Fibroblast of peridontal ligament (primary cell): ENCODE measurements around the gene ESYT2.
A peak's percentile ranks its signal among the peaks of the same experiment; 100 is the strongest.

ENCODE experiments used
- DNase-seq: peaks from one replicate; pipeline ENCODE4 v3.0.0-alpha.2; 2010; ENCODE audit errors: extremely low read depth

Gene ESYT2

GRCh38 chr7:158803367-158803969, 25.8 kb downstream of the ESYT2 start:
- no peak for DNase-seq

DNA sequence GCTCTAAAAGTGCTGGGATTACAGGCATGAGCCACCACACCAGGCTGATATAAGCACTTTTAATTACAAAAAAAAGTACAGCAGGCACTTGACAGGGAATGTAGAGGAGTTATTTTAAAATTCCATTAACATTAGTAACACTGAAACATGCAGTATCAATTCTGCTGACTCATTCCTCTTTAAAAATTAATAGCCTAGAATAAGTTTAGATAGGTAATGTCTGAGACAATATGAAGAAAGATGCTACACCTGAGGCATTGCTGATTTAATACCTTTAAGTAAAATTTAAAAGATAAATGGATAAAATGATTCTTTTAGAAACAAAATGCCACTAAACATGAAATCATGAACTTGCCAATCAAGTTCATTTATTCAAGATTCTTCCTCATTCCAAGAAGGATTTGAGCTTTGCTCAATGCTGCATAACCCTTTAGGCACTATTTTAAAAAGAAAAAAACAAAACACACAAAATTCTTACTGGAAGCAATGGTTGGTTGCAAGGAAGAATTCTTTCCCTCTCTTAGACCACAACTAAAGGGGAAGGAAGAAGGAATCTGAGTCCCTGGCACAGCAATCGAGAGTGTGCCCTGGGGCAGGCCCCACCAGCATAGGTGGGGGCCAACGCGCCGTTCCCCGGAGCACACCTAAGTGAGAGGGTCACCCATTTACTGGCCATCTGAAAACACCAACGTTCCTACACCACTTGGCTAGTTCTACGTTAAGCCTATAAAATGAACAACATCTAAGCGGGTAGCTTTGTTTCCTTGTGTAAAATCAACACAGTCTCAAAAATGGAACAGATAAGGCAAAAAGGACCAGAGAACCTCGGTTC, 26.6 kb downstream of the ESYT2 start:
- DNase-seq, result peak; percentile 61

DNA sequence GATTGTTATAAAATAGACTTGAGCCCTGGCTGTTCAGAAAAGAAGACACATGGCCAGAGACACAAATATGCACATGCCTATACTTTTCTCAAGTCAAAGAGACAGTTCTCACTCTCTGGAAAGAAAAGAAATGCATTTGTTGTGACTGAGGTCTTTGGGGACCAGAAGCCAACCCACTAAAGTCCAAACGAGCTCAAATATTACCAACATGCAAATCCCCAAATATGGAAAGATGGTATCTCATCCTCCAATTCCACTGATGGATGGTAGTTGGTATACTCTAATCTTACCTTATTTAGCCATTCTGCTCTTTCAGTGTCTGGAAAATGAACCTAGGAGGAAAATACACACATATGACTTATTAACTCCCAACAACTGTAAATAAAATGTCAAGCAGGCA, 30.6 kb downstream of the ESYT2 start:
- DNase-seq, result no peak

- DNase-seq, result no peak
Observed at GRCh38 chr7:158796667-158797066, 32.6 kb downstream of the ESYT2 start.

DNA sequence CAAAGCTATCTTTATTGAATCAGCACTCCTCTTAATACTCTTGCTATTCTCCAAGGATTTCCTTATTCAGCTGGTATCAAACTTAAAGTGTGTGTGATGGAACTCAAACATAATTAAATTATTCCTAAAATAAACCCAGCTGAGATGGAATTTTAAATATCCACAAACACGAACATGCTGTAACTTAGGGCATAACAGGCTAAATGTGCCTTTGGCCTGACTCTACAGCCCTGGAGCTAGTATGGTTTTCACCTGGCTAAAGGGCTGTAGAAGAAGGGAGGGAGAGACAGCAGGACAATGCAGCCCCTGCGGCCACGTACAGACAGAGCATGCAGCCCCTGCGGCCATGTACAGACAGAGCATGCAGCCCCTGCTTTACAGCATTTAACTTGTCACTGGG, 34.0 kb downstream of the ESYT2 start:
- no peak for DNase-seq

DNA sequence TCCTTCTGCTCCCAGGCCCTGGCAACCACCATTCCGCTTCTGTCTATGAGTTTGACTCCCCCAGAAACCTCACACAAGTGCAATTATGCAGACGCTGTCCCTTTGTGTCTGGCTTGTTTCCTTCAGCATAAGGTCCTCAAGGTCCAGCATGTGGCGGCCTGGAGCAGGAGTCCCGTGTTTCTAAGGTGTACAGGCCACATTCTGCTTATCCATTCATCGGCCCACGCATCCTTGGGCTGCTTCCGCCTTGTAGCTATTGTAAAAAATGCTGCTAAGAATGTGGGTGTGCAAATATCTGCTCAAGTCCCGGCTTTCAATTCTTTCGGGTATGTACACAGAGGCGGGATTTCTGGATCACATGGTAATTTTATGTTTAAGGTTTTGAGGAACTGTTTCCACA, 38.2 kb downstream of the ESYT2 start:
- no peak for DNase-seq

GRCh38 chr7:158789842-158790241, 39.5 kb downstream of the ESYT2 start:
- no peak for DNase-seq

DNA sequence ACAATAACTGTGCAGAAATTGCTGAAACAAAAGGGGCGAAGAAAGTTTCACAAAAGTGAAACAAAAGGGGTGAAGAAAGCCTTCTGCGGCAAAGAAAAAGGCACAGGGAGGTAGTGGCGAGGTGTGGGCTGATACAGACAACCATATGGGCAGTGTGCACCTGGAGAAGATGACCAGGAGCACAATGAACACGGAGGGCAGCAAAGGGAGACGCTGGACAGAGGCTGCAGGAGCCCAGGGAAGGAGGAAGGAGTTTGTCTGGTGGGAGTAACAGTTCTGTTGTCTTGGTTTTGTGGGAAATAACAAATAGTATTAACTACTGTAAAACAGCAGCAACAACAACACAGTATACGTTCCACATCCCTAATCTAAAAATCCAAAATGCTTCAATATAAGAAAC, 42.4 kb downstream of the ESYT2 start:
- DNase-seq, result no peak

GRCh38 chr7:158784270-158784669, 45.0 kb downstream of the ESYT2 start:
- DNase-seq, result no peak

DNA sequence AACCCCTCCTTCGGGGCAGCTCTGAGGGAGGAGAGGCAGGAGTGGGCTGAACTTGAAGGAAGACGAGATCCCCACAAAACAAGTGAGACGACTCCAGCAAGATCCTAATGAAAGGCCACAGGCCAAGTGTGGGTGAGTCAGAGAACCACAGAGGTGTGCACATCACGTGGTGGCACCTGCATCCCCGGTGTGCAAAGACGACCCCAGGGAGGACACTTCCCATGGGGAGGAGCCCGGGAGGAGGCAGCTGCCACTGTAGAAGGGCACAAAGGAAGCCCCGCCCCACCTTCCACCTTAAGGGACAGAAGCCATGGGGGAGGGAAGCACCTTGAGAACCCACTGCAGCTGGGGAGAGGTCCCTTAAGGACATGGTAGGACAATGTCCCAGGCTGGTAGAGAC, 45.7 kb downstream of the ESYT2 start:
- no peak for DNase-seq

DNA sequence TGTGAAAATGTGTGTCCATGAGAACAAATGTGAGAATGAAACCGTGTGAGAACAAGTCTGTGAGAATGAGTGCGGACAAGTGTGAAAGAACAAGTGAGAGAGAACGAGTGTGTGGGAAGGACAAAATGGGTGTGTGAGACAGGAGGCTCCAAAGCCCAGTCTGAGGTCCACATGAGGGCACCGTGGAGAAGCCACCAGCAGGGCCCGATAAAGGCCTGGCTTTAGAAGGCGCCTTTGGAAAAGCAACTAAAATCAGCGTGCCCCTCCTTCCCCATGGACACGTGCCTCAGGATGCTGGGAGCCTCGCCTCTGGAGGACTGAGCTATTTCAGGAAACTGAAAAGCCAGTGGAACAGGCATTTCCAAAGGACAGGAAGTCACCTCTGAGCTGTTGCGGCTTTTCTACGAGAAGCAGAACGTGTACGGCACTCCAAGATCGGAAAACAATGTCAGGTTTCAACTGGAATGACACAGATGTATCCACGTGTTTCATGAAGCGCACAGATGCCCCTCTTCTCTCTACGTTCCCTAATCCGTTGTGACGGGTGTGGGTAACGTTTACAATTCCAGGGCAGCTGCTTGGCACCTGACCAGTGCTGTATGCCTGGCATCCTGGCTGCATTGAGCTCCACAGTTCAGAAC, 46.4 kb downstream of the ESYT2 start:
- DNase-seq, result peak; percentile 53

- DNase-seq, result no peak
Observed at GRCh38 chr7:158781974-158782664, 47.2 kb downstream of the ESYT2 start.

- no peak for DNase-seq
Observed at GRCh38 chr7:158781217-158781973, 47.9 kb downstream of the ESYT2 start.

- no peak for DNase-seq
Observed at GRCh38 chr7:158779061-158780000, 50.0 kb downstream of the ESYT2 start.

DNA sequence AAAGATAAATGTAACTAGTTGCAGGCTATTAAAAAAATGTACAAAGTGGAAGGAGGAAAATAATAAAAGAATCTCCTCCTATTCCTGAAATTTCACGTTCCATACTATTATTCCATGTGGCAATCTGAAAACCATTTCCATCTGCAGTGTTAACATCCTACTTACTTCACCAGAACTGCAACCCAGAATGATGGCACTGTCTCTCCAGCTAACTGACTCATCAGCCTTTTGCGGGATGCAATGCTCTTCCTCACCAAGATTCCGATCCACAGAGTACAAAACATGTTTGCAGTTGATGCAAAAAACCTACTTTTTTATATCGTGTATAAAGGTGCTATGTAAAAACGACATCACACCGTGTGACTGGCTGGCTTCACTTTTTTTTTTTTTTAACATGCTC, 50.8 kb downstream of the ESYT2 start:
- DNase-seq, result peak; percentile 52

DNA sequence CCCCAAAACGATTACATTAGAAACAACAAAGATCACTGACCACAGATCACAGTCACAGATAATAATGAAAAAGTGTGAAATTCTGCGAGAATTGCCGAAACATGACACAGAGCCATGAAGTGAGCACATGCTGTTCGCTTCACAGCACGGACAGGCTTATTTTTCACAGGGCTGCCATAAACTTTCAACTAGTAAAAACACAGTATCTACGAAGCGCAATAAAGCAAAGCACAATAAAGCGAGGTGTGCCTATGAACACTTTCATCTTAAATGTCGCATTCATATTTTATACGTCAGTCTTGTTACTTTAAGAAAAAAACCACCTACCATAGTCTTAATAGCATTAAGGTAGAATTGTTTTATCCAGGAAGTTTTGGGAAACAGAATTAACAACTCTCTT, 51.5 kb downstream of the ESYT2 start:
- DNase-seq, result no peak

DNA sequence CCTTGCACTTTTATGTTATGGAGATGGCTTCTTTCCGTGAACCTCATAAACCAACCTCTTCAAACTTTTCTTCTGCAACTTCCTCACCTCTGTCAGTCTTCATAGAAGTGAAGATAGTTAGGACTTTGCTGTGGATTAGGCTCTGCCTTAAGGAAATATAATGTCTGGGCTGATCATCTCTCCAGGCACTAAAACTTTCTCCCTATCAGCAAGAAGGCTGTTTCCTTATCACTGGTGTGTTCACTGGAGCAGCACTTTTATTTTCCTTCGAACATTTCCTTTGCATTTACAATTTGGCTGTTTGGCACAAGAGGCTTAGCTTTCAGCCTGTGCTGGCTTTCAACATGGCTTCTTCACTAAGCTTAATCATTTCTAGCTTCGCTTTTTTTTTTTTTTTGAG, 52.8 kb downstream of the ESYT2 start:
- no peak for DNase-seq

GRCh38 chr7:158774952-158775351, 54.4 kb downstream of the ESYT2 start:
- DNase-seq, result no peak

- no peak for DNase-seq
Observed at GRCh38 chr7:158772916-158773315, 56.4 kb downstream of the ESYT2 start.

- no peak for DNase-seq
Observed at GRCh38 chr7:158771213-158771834, 58.0 kb downstream of the ESYT2 start.
